BLaER1 (cell line): ENCODE measurements around the gene FOXK2.
"Not testable (repeated sequence)": the region's sequence is repeated elsewhere in the genome, so short reads cannot be mapped to it uniquely, and the experiment has no call there.

Source experiments
- H3K27ac ChIP-seq: shearing (Covaris generic); formaldehyde crosslinking; 2 replicates; pipeline ENCODE4 v1.8.1; 2022
- H3K27me3 ChIP-seq: shearing (Covaris generic); formaldehyde crosslinking; 2 replicates; pipeline ENCODE4 v1.8.1; 2022
- H3K36me3 ChIP-seq: shearing (Covaris generic); formaldehyde crosslinking; 2 replicates; pipeline ENCODE4 v1.8.1; 2022
- H3K4me1 ChIP-seq: shearing (Covaris generic); formaldehyde crosslinking; 2 replicates; pipeline ENCODE4 v1.8.1; 2022
- H3K4me2 ChIP-seq: shearing (Covaris generic); formaldehyde crosslinking; 2 replicates; pipeline ENCODE4 v1.8.1; 2022
- H3K4me3 ChIP-seq: shearing (Covaris generic); formaldehyde crosslinking; 2 replicates; pipeline ENCODE4 v1.8.1; 2022
- H3K9ac ChIP-seq: shearing (Covaris generic); formaldehyde crosslinking; 2 replicates; pipeline ENCODE4 v1.8.1; 2022
- H3K9me3 ChIP-seq: shearing (Covaris generic); formaldehyde crosslinking; 2 replicates; pipeline ENCODE4 v1.8.1; 2022
- H4K20me1 ChIP-seq: shearing (Covaris generic); formaldehyde crosslinking; 2 replicates; pipeline ENCODE4 v1.8.1; 2022
- Cebpa-rat ChIP-seq: shearing (Covaris generic); IDR thresholded peaks from 2 replicates; pipeline ENCODE4 v1.8.1; 2022

Gene FOXK2

DNA sequence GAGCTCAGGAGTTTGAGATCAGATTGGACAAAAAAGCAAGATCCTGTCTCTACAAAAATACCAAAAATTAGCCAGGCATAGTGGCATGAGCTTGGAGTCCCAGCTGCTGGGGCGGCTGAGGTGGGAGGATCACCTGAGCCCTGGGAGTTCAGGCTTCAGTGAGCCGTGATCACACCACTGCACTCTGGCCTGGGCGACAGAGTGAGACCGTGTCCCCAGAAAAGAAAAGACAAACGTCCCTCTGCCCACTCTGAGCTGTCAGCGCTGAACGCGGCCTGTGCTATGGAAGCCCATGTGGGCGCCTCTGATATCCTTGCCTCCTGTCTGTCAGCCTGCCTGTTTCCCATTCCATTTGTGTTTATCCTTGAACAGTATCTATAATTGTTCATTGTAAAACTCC, 50.7 kb downstream of the FOXK2 start:
- Histone ChIP-seq H4K20me1 (peaks cover 98% of the 10 kb centered on the region), H3K9me3 (no peaks in the 10 kb centered on the region), H3K4me3 (no peak overlapping the region), H3K27ac (no peak overlapping the region), H3K4me2 (peak overlapping the region; percentile 36), H3K36me3 (peaks cover 99% of the 10 kb centered on the region), H3K4me1 (peaks cover 44% of the 10 kb centered on the region), H3K27me3 (no peaks in the 10 kb centered on the region), H3K9ac (no peak overlapping the region)
- no peak for TF ChIP-seq Cebpa-rat

DNA sequence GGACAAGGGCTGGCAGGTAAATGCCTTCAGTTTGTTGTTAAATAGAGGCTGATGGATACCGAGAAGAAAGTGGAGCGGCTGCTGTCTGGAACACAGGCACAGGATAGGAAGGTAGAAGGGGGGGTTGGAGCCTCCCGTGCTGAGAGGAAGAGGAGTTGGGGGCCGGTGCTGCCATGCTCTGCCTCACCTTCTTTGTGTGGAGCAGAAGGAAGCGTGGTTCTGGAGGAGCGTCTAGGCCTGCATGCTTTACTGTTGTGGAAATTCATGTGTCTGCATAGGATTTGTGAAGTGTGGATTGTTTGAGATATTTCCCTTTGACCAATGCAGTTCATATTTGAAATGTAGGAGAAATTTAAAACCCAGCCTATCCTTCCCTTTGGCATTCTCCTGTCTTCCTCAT, 52.3 kb downstream of the FOXK2 start:
- H3K27me3 ChIP-seq, result no peaks in the 10 kb centered on the region
- H3K36me3 ChIP-seq, result peaks cover 100% of the 10 kb centered on the region
- H4K20me1 ChIP-seq, result peaks cover 88% of the 10 kb centered on the region
- H3K27ac ChIP-seq, result no peak overlapping the region
- no peak overlapping the region for H3K4me3 ChIP-seq
- H3K4me2 ChIP-seq, result no peak overlapping the region
- H3K9ac ChIP-seq, result no peak overlapping the region
- H3K4me1 ChIP-seq, result peaks cover 39% of the 10 kb centered on the region
- no peak for TF ChIP-seq Cebpa-rat
- no peaks in the 10 kb centered on the region for H3K9me3 ChIP-seq

DNA sequence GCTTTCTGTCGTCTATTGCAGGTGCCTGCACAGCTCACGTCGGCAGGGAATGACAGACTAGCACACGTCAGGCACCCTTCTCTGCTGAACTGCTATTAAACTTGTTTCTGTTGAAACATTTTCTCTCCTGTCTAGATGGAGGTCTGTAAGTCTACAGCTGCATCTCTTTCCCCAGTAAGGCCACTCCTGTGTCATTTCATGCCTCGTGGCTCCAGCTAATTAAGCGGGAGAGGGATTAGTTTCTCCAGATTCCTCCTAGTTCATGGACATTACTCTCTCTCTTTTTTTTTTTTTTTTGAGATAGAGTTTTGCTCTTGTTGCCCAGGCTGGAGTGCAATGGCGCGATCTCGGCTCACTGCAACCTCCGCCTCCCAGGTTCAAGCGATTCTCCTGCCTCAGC, 54.5 kb downstream of the FOXK2 start:
- no peaks in the 10 kb centered on the region for H3K27me3 ChIP-seq
- no peak overlapping the region for H3K4me2 ChIP-seq
- H3K36me3 ChIP-seq, result peaks cover 100% of the 10 kb centered on the region
- TF ChIP-seq Cebpa-rat, result no peak
- no peaks in the 10 kb centered on the region for H3K9me3 ChIP-seq
- H3K9ac ChIP-seq, result no peak overlapping the region
- H4K20me1 ChIP-seq, result peaks cover 87% of the 10 kb centered on the region
- H3K4me1 ChIP-seq, result peaks cover 32% of the 10 kb centered on the region
- no peak overlapping the region for H3K4me3 ChIP-seq
- no peak overlapping the region for H3K27ac ChIP-seq

DNA sequence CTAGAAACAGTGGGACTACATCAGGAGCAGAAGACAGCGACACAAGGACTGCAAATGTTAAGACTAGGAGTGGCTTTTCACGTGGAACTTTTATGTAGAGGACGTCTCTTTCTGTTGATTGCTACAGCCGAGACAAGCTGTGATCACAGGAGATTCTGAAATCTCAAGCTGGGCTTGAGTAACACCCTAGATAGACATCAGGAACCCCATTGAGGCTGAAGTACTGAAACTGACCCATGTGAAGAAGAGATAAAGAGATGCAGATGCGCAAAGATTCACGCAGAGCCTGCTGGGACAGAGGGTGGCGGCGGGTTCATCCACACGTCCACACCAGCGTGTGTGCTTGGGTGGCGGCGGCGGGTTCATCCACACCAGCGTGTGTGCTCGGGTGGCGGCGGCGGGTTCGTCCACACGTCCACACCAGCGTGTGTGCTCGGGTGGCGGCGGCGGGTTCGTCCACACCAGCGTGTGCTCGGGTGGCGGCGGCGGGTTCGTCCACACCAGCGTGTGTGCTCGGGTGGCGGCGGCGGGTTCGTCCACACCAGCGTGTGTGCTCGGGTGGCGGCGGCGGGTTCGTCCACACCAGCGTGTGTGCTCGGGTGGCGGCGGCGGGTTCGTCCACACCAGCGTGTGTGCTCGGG, 56.2 kb downstream of the FOXK2 start:
- not testable (repeated sequence) for H3K9ac ChIP-seq, H3K4me3 ChIP-seq, H3K9me3 ChIP-seq, H3K4me2 ChIP-seq, H3K27ac ChIP-seq, H3K27me3 ChIP-seq
- H3K36me3 ChIP-seq, result peaks cover 87% of the 10 kb centered on the region
- H3K4me1 ChIP-seq, result peaks cover 15% of the 10 kb centered on the region
- H4K20me1 ChIP-seq, result peaks cover 72% of the 10 kb centered on the region

DNA sequence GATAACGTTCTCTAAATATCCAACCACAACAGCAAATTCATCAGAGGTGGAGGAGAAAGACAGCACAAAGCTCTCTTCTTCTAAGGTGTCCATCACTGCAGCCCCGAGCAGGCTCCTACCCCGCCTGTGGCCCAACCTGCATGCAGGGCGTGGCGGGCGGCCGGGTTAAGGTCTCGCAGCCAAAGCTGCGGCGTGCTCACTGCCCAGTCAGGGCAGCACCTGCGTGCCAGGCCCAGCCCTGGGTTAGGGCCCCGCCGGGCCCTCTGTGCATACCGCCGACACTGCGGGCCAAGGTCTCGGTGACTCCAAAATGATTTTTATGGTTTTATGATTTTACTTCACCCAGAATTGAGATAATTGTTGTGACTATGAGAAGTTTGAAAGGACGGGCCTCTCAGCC, 57.8 kb downstream of the FOXK2 start:
- Histone ChIP-seq H3K9me3 (no peaks in the 10 kb centered on the region), H3K36me3 (peaks cover 84% of the 10 kb centered on the region), H3K4me1 (peaks cover 9% of the 10 kb centered on the region), H3K4me2 (no peak overlapping the region), H3K4me3 (no peak overlapping the region), H3K9ac (no peak overlapping the region), H3K27ac (no peak overlapping the region), H3K27me3 (no peaks in the 10 kb centered on the region), H4K20me1 (peaks cover 71% of the 10 kb centered on the region)
- TF ChIP-seq Cebpa-rat, result no peak

DNA sequence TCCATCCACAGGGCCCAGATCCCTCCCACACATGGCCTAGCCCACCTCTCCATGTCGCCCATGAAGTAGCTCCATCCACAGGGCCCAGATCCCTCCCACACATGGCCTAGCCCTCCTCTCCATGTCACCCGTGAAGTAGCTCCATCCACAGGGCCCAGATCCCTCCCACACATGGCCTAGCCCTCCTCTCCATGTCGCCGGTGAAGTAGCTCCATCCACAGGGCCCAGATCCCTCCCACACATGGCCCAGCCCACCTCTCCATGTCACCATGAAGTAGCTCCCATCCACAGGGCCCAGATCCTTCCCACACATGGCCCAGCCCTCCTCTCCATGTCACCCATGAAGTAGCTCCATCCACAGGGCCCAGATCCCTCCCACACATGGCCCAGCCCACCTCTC, 60.4 kb downstream of the FOXK2 start:
- H3K9me3 ChIP-seq, H3K4me3 ChIP-seq, H3K27ac ChIP-seq, H3K27me3 ChIP-seq, H3K4me2 ChIP-seq, H3K9ac ChIP-seq: not testable (repeated sequence)
- Histone ChIP-seq H3K36me3 (peaks cover 84% of the 10 kb centered on the region), H3K4me1 (peaks cover 32% of the 10 kb centered on the region), H4K20me1 (peaks cover 66% of the 10 kb centered on the region)

- Histone ChIP-seq H3K4me3 (no peak overlapping the region), H3K9me3 (no peaks in the 10 kb centered on the region), H3K4me2 (peak overlapping the region; percentile 27; the same call in 1 of the 2 replicates), H3K36me3 (peaks cover 77% of the 10 kb centered on the region), H4K20me1 (peaks cover 59% of the 10 kb centered on the region), H3K27ac (peak overlapping the region; percentile 56), H3K4me1 (peaks cover 44% of the 10 kb centered on the region), H3K9ac (0 out of 2 replicates have a peak overlapping the region, but pooled peaks have one; percentile 22), H3K27me3 (no peaks in the 10 kb centered on the region)
- no peak for TF ChIP-seq Cebpa-rat
These were observed 62.7 kb downstream of the FOXK2 start for GRCh38 chr17:82582213-82582612.

DNA sequence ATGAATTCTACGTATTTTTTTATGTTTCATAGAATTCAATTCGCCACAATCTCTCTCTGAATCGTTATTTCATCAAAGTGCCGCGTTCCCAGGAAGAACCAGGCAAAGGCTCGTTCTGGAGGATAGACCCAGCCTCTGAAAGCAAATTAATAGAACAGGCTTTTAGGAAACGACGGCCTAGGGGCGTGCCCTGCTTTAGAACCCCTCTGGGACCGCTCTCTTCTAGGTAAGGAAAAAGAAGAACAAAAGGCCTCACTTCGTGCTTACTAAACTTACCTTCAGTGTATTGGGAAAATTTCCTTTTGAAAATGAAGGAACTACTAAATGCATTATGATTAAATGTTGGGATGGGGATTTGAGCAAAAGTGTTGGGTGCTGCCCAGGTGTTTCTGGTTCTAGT, 63.2 kb downstream of the FOXK2 start:
- Histone ChIP-seq H3K4me3 (no peak overlapping the region), H3K9me3 (no peaks in the 10 kb centered on the region), H3K36me3 (peaks cover 77% of the 10 kb centered on the region), H3K27me3 (no peaks in the 10 kb centered on the region), H3K27ac (no peak overlapping the region), H4K20me1 (peaks cover 54% of the 10 kb centered on the region), H3K9ac (0 out of 2 replicates have a peak overlapping the region, but pooled peaks have one; percentile 22), H3K4me1 (peaks cover 49% of the 10 kb centered on the region), H3K4me2 (no peak overlapping the region)
- no peak for TF ChIP-seq Cebpa-rat

DNA sequence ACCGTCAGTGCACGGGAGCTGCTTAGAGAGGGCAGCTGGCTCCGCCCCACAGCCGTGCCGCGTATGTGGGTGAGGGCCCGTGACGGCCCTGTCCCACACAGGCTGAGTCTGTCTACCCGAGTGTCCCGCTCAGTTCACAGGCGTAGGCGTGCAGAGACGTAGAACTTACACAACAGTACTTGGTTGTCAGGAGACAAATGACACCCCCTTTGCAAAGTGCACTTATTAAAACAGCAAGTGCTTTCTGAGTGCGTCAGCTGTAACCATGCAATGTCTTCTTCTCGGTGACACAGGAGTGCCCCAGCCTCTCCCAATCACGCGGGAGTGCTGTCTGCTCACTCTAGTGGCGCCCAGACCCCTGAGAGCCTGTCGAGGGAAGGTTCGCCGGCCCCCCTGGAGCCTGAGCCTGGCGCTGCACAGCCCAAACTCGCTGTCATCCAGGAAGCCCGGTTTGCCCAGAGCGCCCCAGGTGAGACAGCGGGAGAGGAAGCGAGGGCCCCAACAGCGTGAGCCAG, 64.2 kb downstream of the FOXK2 start:
- H3K36me3 ChIP-seq, result peaks cover 77% of the 10 kb centered on the region

DNA sequence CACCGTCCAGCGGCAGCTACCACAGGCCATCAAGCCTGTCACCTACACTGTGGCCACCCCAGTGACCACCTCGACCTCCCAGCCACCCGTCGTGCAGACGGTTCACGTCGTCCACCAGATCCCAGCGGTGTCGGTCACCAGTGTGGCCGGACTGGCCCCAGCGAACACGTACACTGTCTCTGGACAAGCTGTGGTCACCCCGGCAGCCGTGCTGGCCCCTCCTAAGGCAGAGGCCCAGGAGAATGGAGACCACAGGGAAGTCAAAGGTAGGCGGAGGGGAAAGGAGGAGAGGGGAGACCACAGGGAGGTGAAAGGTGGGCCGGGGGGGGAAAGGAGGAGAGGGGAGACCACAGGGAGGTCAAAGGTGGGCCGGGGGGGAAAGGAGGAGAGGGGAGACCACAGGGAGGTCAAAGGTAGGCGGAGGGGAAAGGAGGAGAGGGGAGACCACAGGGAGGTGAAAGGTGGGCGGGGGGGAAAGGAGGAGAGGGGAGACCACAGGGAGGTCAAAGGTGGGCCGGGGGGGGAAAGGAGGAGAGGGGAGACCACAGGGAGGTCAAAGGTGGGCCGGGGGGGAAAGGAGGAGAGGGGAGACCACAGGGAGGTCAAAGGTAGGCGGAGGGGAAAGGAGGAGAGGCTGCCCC, 66.5 kb downstream of the FOXK2 start:
- H3K9me3 ChIP-seq, H3K4me3 ChIP-seq, H3K27me3 ChIP-seq, H3K27ac ChIP-seq, H3K9ac ChIP-seq: not testable (repeated sequence)
- H4K20me1 ChIP-seq, result peaks cover 36% of the 10 kb centered on the region
- H3K36me3 ChIP-seq, result peaks cover 73% of the 10 kb centered on the region
- H3K4me1 ChIP-seq, result peaks cover 82% of the 10 kb centered on the region
- H3K4me2 ChIP-seq, result peak overlapping the region; percentile 80; the same call in 1 of the 2 replicates

More for the DNA sequence above, 64.2 kb downstream of the FOXK2 start:
- H3K4me3 ChIP-seq, result no peak overlapping the region
- peaks cover 43% of the 10 kb centered on the region for H4K20me1 ChIP-seq
- H3K27ac ChIP-seq, result 0 out of 2 replicates have a peak overlapping the region, but pooled peaks have one; percentile 8
- no peak for TF ChIP-seq Cebpa-rat
- no peak overlapping the region for H3K4me2 ChIP-seq
- no peaks in the 10 kb centered on the region for H3K9me3 ChIP-seq
- H3K4me1 ChIP-seq, result peaks cover 60% of the 10 kb centered on the region
- no peaks in the 10 kb centered on the region for H3K27me3 ChIP-seq
- H3K9ac ChIP-seq, result no peak overlapping the region
